Measurements from ENCODE around the gene MTF1.

Gene MTF1

GRCh38 chr1:37868466-37868865 lies 9.1 kb upstream of the MTF1 start:
- DNase-seq (ENCODE audit: low read depth in 2 of 2, low spot score in 1 of 2) = no peak

- no peak for DNase-seq (ENCODE audit: low read depth in 2 of 2, low spot score in 1 of 2)
These were observed 8.4 kb upstream of the MTF1 start for GRCh38 chr1:37867784-37868183.

GRCh38 chr1:37866491-37866890 lies 7.1 kb upstream of the MTF1 start:
- no peak for DNase-seq (ENCODE audit: low read depth in 2 of 2, low spot score in 1 of 2)

- DNase-seq (ENCODE audit: low read depth in 2 of 2, low spot score in 1 of 2) = peak in 1 of 2 donors; percentile 5
These were observed 6.1 kb upstream of the MTF1 start for GRCh38 chr1:37865348-37866120.

GRCh38 chr1:37862330-37862729 lies 2.9 kb upstream of the MTF1 start:
- no peak for DNase-seq (ENCODE audit: low read depth in 2 of 2, low spot score in 1 of 2)

- DNase-seq (ENCODE audit: low read depth in 2 of 2, low spot score in 1 of 2) = no peak
These were observed 1.8 kb upstream of the MTF1 start for GRCh38 chr1:37861151-37861550.

GRCh38 chr1:37860346-37860666 lies 914 bp upstream of the MTF1 start:
- no peak for DNase-seq (ENCODE audit: low read depth in 2 of 2, low spot score in 1 of 2)

- DNase-seq (ENCODE audit: low read depth in 2 of 2, low spot score in 1 of 2) = no peak
These were observed 373 bp downstream of the MTF1 start for GRCh38 chr1:37858931-37859506.

GRCh38 chr1:37854406-37854805 lies 5.0 kb downstream of the MTF1 start:
- no peak for DNase-seq (ENCODE audit: low read depth in 2 of 2, low spot score in 1 of 2)

- no peak for DNase-seq (ENCODE audit: low read depth in 2 of 2, low spot score in 1 of 2)
These were observed 6.2 kb downstream of the MTF1 start for GRCh38 chr1:37853157-37853556.

GRCh38 chr1:37851782-37852210 lies 7.6 kb downstream of the MTF1 start:
- no peak for DNase-seq (ENCODE audit: low read depth in 2 of 2, low spot score in 1 of 2)

GRCh38 chr1:37851262-37851661 lies 8.1 kb downstream of the MTF1 start:
- DNase-seq (ENCODE audit: low read depth in 2 of 2, low spot score in 1 of 2) = no peak

GRCh38 chr1:37850352-37850955 lies 8.9 kb downstream of the MTF1 start:
- no peak for DNase-seq (ENCODE audit: low read depth in 2 of 2, low spot score in 1 of 2)

GRCh38 chr1:37849480-37849879 lies 9.9 kb downstream of the MTF1 start:
- DNase-seq (ENCODE audit: low read depth in 2 of 2, low spot score in 1 of 2) = no peak

- no peak for DNase-seq (ENCODE audit: low read depth in 2 of 2, low spot score in 1 of 2)
These were observed 12.6 kb downstream of the MTF1 start for GRCh38 chr1:37846647-37847339.

- DNase-seq (ENCODE audit: low read depth in 2 of 2, low spot score in 1 of 2) = no peak
These were observed 13.6 kb downstream of the MTF1 start for GRCh38 chr1:37845786-37846185.

GRCh38 chr1:37845049-37845646 lies 14.2 kb downstream of the MTF1 start:
- no peak for DNase-seq (ENCODE audit: low read depth in 2 of 2, low spot score in 1 of 2)

- DNase-seq (ENCODE audit: low read depth in 2 of 2, low spot score in 1 of 2) = no peak
These were observed 14.9 kb downstream of the MTF1 start for GRCh38 chr1:37844536-37844935.

GRCh38 chr1:37841652-37842051 lies 17.7 kb downstream of the MTF1 start:
- DNase-seq (ENCODE audit: low read depth in 2 of 2, low spot score in 1 of 2) = no peak

- no peak for DNase-seq (ENCODE audit: low read depth in 2 of 2, low spot score in 1 of 2)
These were observed 18.7 kb downstream of the MTF1 start for GRCh38 chr1:37840711-37841110.

GRCh38 chr1:37839676-37840075 lies 19.7 kb downstream of the MTF1 start:
- DNase-seq (ENCODE audit: low read depth in 2 of 2, low spot score in 1 of 2) = no peak

- DNase-seq (ENCODE audit: low read depth in 2 of 2, low spot score in 1 of 2) = no peak
These were observed 22.6 kb downstream of the MTF1 start for GRCh38 chr1:37836788-37837187.

Measured in stimulated activated CD8-positive, alpha-beta memory T cell treated with anti-CD3 and anti-CD28 coated beads, Interleukin-4, amount 100 ng/mL, for 4 hours (primary cell).